SU-DHL-6 (cell line): ENCODE results near the gene TTBK2.

Experiments
- H2AFZ ChIP-seq: fragments of 200-600 bp; sonication (generic); 2 replicates; pipeline ENCODE4 v1.6.1; 2014; ENCODE audit warnings: low read depth, mild to moderate bottlenecking, moderate library complexity, mixed read lengths, antibody characterized with exemption, low read length; ENCODE audit not compliant: severe bottlenecking
- H3F3A ChIP-seq: fragments of 200-600 bp; shearing (Covaris generic); 2 replicates; pipeline ENCODE4 v1.6.0; 2016; ENCODE audit warnings: antibody characterized with exemption, mild to moderate bottlenecking; ENCODE audit not compliant: insufficient read depth
- H3K27ac ChIP-seq: fragments of 200-600 bp; sonication (generic); 2 replicates; pipeline ENCODE4 v1.5.1; 2016; ENCODE audit warnings: low read depth, mild to moderate bottlenecking, low read length, moderate library complexity, mixed read lengths
- H3K27me3 ChIP-seq: fragments of 200-600 bp; sonication (generic), shearing (Covaris generic); 2 replicates; pipeline ENCODE4 v1.6.0; 2014; ENCODE audit warnings: mild to moderate bottlenecking, low read length
- H3K36me3 ChIP-seq: fragments of 200-600 bp; sonication (generic); 2 replicates; pipeline ENCODE4 v1.6.1; 2014; ENCODE audit warnings: mild to moderate bottlenecking, low read length, mixed read lengths
- H3K4me2 ChIP-seq: fragments of 300-600, 200-600 bp; shearing (Covaris generic), sonication (generic); 2 replicates; pipeline ENCODE4 v1.6.0; 2014; ENCODE audit warnings: low read length, low read depth, mild to moderate bottlenecking; ENCODE audit not compliant: poor library complexity, severe bottlenecking
- H3K4me3 ChIP-seq: fragments of 200-600 bp; sonication (generic); 2 replicates; pipeline ENCODE4 v1.5.1; 2014; ENCODE audit warnings: antibody characterized with exemption, low read length, mild to moderate bottlenecking, mixed read lengths; ENCODE audit not compliant: insufficient read depth, poor library complexity, severe bottlenecking
- H3K79me2 ChIP-seq: fragments of 200-600 bp; sonication (generic); 2 replicates; pipeline ENCODE4 v1.6.1; 2014; ENCODE audit warnings: mild to moderate bottlenecking, low read length, moderate library complexity; ENCODE audit not compliant: insufficient read depth
- H3K9ac ChIP-seq: fragments of 200-600 bp; sonication (generic); 2 replicates; pipeline ENCODE4 v1.7.0; 2014; ENCODE audit warnings: mild to moderate bottlenecking, low read length
- H3K9me2 ChIP-seq: fragments of 200-600 bp; sonication (generic); replicated peaks from 2 replicates; pipeline ENCODE4 v1.6.1; 2014; ENCODE audit warnings: low read length; ENCODE audit not compliant: insufficient read depth
- H3K9me3 ChIP-seq: fragments of 200-600 bp; sonication (generic); 2 replicates; pipeline ENCODE4 v1.6.1; 2014; ENCODE audit warnings: low read length, mixed read lengths; ENCODE audit not compliant: insufficient read depth
- H4K20me1 ChIP-seq: fragments of 200-600 bp; sonication (generic); 2 replicates; pipeline ENCODE4 v1.6.1; 2014; ENCODE audit warnings: low read depth, mild to moderate bottlenecking, antibody characterized with exemption, low read length, moderate library complexity, mixed read lengths
- EZH2phosphoT487 ChIP-seq: fragments of 200-600 bp; sonication (generic), shearing (Covaris generic); conservative IDR thresholded peaks from 2 replicates; pipeline ENCODE4 v1.6.1; 2018; ENCODE audit warnings: mild to moderate bottlenecking, antibody characterized with exemption, low read length, moderate library complexity, mixed read lengths
- TF ChIP-seq, protein P1 (sequence below): fragments of 200-600 bp; sonication (generic); IDR thresholded peaks from one replicate; pipeline ENCODE4 v1.5.1; 2017; ENCODE audit warnings: antibody characterized with exemption, mild to moderate bottlenecking, low read length, moderate library complexity; ENCODE audit not compliant: insufficient read depth, poor library complexity, severe bottlenecking

TTBK2 gene

DNA sequence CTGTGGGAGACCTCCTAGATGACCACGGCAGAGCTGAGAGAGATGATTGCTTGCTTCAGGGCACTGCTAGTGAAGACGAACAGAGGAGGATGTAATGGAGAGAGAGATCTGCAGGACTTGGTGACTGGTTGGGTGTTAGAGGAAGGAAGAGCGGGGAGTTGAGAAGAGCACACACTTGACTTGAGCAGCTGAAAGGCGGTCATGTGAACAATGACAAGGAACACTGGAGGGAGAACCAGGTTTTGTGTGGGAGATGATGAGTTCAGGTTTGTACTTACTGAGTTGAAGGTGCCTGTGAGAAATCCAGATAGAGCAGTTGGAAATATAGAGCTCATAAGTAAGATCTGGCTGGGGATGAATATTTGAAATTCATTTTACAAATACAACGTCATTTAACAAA is 224.0 kb downstream of the TTBK2 start:
- Histone ChIP-seq H2AFZ (no peak overlapping the region), H3K9me3 (no peaks in the 10 kb centered on the region), H3K36me3 (no peaks in the 10 kb centered on the region), H3K27me3 (no peaks in the 10 kb centered on the region), H3K27ac (no peak overlapping the region), H3F3A (no peaks in the 10 kb centered on the region), H3K9ac (no peak overlapping the region), H3K4me2 (no peak overlapping the region), H4K20me1 (no peaks in the 10 kb centered on the region), H3K9me2 (no peaks in the 10 kb centered on the region), H3K4me3 (no peak overlapping the region), H3K79me2 (no peaks in the 10 kb centered on the region)
- TF ChIP-seq, protein P1, sequence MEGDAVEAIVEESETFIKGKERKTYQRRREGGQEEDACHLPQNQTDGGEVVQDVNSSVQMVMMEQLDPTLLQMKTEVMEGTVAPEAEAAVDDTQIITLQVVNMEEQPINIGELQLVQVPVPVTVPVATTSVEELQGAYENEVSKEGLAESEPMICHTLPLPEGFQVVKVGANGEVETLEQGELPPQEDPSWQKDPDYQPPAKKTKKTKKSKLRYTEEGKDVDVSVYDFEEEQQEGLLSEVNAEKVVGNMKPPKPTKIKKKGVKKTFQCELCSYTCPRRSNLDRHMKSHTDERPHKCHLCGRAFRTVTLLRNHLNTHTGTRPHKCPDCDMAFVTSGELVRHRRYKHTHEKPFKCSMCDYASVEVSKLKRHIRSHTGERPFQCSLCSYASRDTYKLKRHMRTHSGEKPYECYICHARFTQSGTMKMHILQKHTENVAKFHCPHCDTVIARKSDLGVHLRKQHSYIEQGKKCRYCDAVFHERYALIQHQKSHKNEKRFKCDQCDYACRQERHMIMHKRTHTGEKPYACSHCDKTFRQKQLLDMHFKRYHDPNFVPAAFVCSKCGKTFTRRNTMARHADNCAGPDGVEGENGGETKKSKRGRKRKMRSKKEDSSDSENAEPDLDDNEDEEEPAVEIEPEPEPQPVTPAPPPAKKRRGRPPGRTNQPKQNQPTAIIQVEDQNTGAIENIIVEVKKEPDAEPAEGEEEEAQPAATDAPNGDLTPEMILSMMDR, result no peak
- TF ChIP-seq EZH2phosphoT487, result no peak

DNA sequence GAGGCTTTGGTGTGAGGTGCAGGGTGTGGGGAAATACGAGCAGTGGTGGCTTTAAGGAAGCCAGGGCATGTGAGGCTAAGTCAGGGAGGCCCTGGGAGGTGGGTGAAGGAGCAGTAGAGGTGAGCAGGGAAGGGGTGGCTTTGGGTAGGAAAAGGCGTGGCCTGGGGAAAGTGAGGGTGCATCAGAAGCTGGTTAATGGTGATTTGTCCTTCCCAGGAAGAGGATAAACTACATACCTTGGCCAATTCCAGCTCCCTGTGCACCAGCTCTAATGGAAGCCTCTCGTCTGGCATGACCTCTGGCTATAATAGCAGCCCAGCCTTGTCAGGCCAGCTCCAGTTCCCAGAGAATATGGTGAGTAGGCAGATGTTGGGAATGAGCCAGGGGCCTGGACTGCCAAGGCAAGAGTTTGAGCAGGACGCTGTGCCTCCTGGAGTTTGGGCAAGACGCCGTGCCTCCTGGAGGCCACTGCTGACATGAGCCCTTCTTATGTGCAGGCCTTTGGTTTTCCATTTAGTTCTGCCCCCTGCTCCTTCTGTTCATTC is 225.0 kb downstream of the TTBK2 start:
- Histone ChIP-seq H4K20me1 (no peaks in the 10 kb centered on the region), H3K9me2 (no peaks in the 10 kb centered on the region), H3K27ac (no peak overlapping the region), H3K9ac (no peak overlapping the region), H3K36me3 (no peaks in the 10 kb centered on the region), H3K9me3 (no peaks in the 10 kb centered on the region), H3F3A (no peaks in the 10 kb centered on the region), H3K4me2 (no peak overlapping the region), H3K27me3 (no peaks in the 10 kb centered on the region), H2AFZ (no peak overlapping the region), H3K4me3 (no peak overlapping the region), H3K79me2 (no peaks in the 10 kb centered on the region)
- no peak for TF ChIP-seq EZH2phosphoT487
- TF ChIP-seq, protein P1, result no peak

DNA sequence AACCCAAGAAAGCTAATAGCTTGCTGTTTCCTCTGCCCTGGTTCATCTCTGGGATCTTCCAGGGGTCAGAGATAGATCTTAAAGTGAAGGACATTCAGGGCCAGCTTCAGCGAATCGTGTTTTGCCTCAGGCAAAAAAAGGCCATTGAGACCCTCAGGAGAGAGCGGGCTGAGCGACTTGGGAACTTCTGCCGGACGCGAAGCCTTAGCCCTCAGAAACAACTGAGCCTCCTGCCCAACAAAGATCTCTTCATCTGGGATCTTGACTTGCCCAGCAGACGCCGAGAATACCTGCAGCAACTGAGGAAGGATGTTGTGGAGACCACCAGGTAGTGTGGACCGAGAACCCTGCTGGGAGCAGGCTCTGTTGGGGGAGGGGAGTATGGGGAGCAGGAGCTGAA is 226.2 kb downstream of the TTBK2 start:
- no peaks in the 10 kb centered on the region for H3K9me3 ChIP-seq
- H3K27ac ChIP-seq, result no peak overlapping the region
- no peaks in the 10 kb centered on the region for H3K79me2 ChIP-seq
- H2AFZ ChIP-seq, result no peak overlapping the region
- no peak overlapping the region for H3K9ac ChIP-seq
- no peaks in the 10 kb centered on the region for H3K36me3 ChIP-seq
- no peak for TF ChIP-seq EZH2phosphoT487
- TF ChIP-seq, protein P1, result no peak
- no peaks in the 10 kb centered on the region for H4K20me1 ChIP-seq
- no peak overlapping the region for H3K4me3 ChIP-seq
- no peaks in the 10 kb centered on the region for H3K9me2 ChIP-seq
- H3K4me2 ChIP-seq, result no peak overlapping the region
- H3F3A ChIP-seq, result no peaks in the 10 kb centered on the region
- no peaks in the 10 kb centered on the region for H3K27me3 ChIP-seq
